CD14-positive monocyte (primary cell): ENCODE results near the gene ATRN. TPM values are rescaled to one million over a fixed set of nuclear protein-coding genes. Genes with fewer than 3 reads are reported as not detected.

ENCODE experiments used
- DNase-seq, 3 donors: peaks; one replicate each; pipeline ENCODE4 v3.0.0-alpha.2; 2011 to 2022
- H2AFZ ChIP-seq: 2 replicates; pipeline ENCODE4 v1.6.0; 2012; ENCODE audit warnings: mild to moderate bottlenecking, low read depth, low read length, inconsistent platforms; ENCODE audit not compliant: insufficient read depth, poor library complexity, severe bottlenecking
- H3K27ac ChIP-seq, 2 donors: 1 replicate in 1 of 2; 2 replicates in 1 of 2; pipeline ENCODE4 v1.5.1; 2012 to 2013; ENCODE audit warnings: low read length in 2 of 2, control low read depth in 1 of 2, inconsistent platforms in 1 of 2, low read depth in 1 of 2, mild to moderate bottlenecking in 1 of 2
- H3K27me3 ChIP-seq, 2 donors: one replicate each; pipeline versions ENCODE4 v1.6.0 to v1.6.1; 2011 to 2013; ENCODE audit warnings: low read length in 2 of 2; ENCODE audit not compliant: control insufficient read depth in 2 of 2, insufficient read depth in 2 of 2
- H3K36me3 ChIP-seq, 2 donors: replicated peaks in 1 of 2; 1 replicate in 1 of 2; 2 replicates in 1 of 2; pipeline versions ENCODE4 v1.5.1 to v1.6.1; 2012 to 2013; ENCODE audit warnings: low read length in 2 of 2, control low read depth in 1 of 2, inconsistent platforms in 1 of 2, mild to moderate bottlenecking in 1 of 2; ENCODE audit not compliant: insufficient read depth in 2 of 2, control insufficient read depth in 1 of 2
- H3K4me1 ChIP-seq, 2 donors: 1 replicate in 1 of 2; 2 replicates in 1 of 2; pipeline versions ENCODE4 v1.5.1 to v1.6.1; 2012 to 2013; ENCODE audit warnings: low read length in 2 of 2, control low read depth in 1 of 2, inconsistent platforms in 1 of 2, mild to moderate bottlenecking in 1 of 2, moderate library complexity in 1 of 2; ENCODE audit not compliant: insufficient read depth in 2 of 2, control insufficient read depth in 1 of 2
- H3K4me2 ChIP-seq: replicated peaks from 2 replicates; pipeline ENCODE3; 2012; ENCODE audit warnings: low read length, moderate library complexity, mild to moderate bottlenecking; ENCODE audit not compliant: poor library complexity, severe bottlenecking; ENCODE audit errors: extremely low read depth
- H3K4me3 ChIP-seq, 3 experiments: fragments of 200-600 bp in 1 of 3; sonication (generic) in 1 of 3; replicated peaks in 1 of 3; 1 replicate in 2 of 3; 2 replicates in 1 of 3; pipeline ENCODE4 v1.5.1; 2011 to 2013; ENCODE audit warnings: low read length in 3 of 3, mild to moderate bottlenecking in 3 of 3, control low read depth in 2 of 3, low read depth in 2 of 3, inconsistent platforms in 1 of 3, moderate library complexity in 1 of 3
- H3K79me2 ChIP-seq: 2 replicates; pipeline ENCODE4 v1.6.0; 2012; ENCODE audit warnings: mild to moderate bottlenecking, control low read depth, inconsistent platforms, low read length, moderate library complexity; ENCODE audit not compliant: insufficient read depth
- H3K9ac ChIP-seq: 2 replicates; pipeline ENCODE4 v1.6.0; 2017; ENCODE audit warnings: low read length, mild to moderate bottlenecking; ENCODE audit not compliant: insufficient read depth, poor library complexity, severe bottlenecking
- H3K9me3 ChIP-seq, 2 donors: replicated peaks in 1 of 2; 1 replicate in 1 of 2; 2 replicates in 1 of 2; pipeline versions ENCODE4 v1.5.1 to v1.6.1; 2012 to 2013; ENCODE audit warnings: low read length in 2 of 2, control low read depth in 1 of 2; ENCODE audit not compliant: control insufficient read depth in 1 of 2, insufficient read depth in 1 of 2
- H4K20me1 ChIP-seq: 2 replicates; pipeline ENCODE4 v1.6.0; 2012; ENCODE audit warnings: mild to moderate bottlenecking, low read length, control low read depth, moderate library complexity; ENCODE audit not compliant: insufficient read depth
- H3K27ac Mint-ChIP-seq, 7 donors: one replicate each; pipeline ENCODE4 v1.8.0; 2020; ENCODE audit warnings: mild to moderate bottlenecking in 7 of 7, mixed read lengths in 7 of 7, moderate library complexity in 6 of 7, inconsistent platforms in 2 of 7
- H3K27me3 Mint-ChIP-seq, 3 donors: one replicate each; pipeline ENCODE4 v1.8.0; 2021 to 2022; ENCODE audit warnings: low read depth in 3 of 3, mild to moderate bottlenecking in 3 of 3, mixed read lengths in 3 of 3, moderate library complexity in 3 of 3, inconsistent platforms in 1 of 3
- H3K36me3 Mint-ChIP-seq, 2 donors: one replicate each; pipeline ENCODE4 v1.8.0; 2020; ENCODE audit warnings: mixed read lengths in 2 of 2, inconsistent platforms in 1 of 2, mild to moderate bottlenecking in 1 of 2
- H3K4me1 Mint-ChIP-seq: one replicate; pipeline ENCODE4 v1.8.0; 2020; ENCODE audit warnings: mild to moderate bottlenecking, mixed read lengths
- H3K4me3 Mint-ChIP-seq, 2 donors: one replicate each; pipeline ENCODE4 v1.8.0; 2020; ENCODE audit warnings: mild to moderate bottlenecking in 2 of 2, mixed read lengths in 2 of 2, moderate library complexity in 1 of 2
- H3K9me3 Mint-ChIP-seq, 7 donors: one replicate each; pipeline ENCODE4 v1.8.0; 2020 to 2022; ENCODE audit warnings: mixed read lengths in 7 of 7, mild to moderate bottlenecking in 6 of 7, moderate library complexity in 6 of 7, inconsistent platforms in 2 of 7
- WGBS: methylation state at CpG from one replicate; pipeline ENCODE4 v1.1.5; 2013; ENCODE audit warnings: missing lambda C conversion rate; ENCODE audit not compliant: insufficient coverage; 5-methylcytosine and 5-hydroxymethylcytosine counted together
- intact Hi-C, 2 donors: fragments of 100-400 bp; cut with micrococcal nuclease; formaldehyde crosslinking; loops; one replicate each; pipeline versions ENCODE4 v1.15.0 to v1.15.1; 2023
- polyA plus RNA-seq, 3 donors: library from polyadenylated mRNA; depleted of rRNA in 1 of 3; unstranded in 2 of 3; stranded (reverse) in 1 of 3; fragments of 300-500 nt in 2 of 3; fragments of >200 nt in 1 of 3; fragmentation: Illumina TruSeq in 2 of 3; gene quantifications; 1 replicate in 2 of 3; 2 replicates in 1 of 3; pipeline ENCODE4 v1.2.3, GENCODE V29; 2012 to 2021
- TF ChIP-seq, protein P1 (sequence below): fragments of 200-600 bp; IDR thresholded peaks from one replicate; pipeline ENCODE4 v1.8.0; 2022; ENCODE audit warnings: antibody characterized with exemption, mild to moderate bottlenecking

ATRN gene
- polyA plus RNA-seq, 3 donors = 10.2 to 17.4 (median 11.5) TPM

DNA sequence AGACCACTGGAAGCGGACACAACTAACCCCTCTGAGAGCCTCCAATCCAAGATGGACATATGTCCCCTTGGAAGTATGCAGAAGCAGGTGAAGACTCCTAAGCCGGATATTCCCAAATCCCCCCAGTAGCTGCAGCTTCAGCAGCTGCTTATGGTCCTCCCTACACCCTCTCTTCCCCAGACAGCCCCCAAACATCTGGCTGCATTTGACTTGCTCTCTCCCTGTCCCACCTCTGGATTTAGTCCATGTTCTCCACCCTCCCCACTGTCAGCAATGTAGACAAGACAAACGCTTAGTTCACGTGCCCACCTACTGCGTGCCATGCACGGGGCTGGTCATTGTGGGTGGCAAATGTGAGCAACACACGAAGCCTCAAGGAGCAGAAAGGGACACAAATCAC, 215.6 kb downstream of the ATRN start:
- H3K4me2 ChIP-seq = no peak overlapping the region
- H3K4me1 ChIP-seq = peaks cover 7 to 9% of the 10 kb centered on the region in 2 donors

DNA sequence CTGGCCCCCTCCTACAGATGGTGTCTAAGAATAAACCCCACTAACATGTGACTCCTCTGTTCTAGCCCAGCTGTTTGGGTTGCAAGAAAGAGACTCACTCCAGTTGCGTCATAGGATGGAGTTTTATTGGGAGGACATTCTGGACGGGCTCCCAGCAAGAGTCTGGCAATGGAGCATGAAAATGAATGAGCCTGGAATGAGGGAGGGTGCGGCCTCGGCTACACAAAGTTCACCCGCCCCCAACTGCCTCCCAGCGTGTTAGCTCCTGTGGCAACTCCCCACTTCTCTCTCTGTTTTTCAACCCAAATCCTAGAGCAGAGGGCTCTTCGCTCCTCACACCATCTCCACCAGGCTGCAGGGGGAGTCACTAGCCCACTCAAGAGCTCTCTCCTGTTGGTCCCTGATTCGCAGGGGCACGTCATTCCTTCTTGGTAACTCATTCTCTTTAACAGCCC, 216.1 kb downstream of the ATRN start:
- Mint-ChIP-seq H3K9me3 (peaks cover 0 to 6% (median 2%) of the 10 kb centered on the region in 7 donors), H3K27ac (peak overlapping the region in 1 of 7 donors; percentile 22), H3K27me3 (peaks cover 30 to 46% (median 31%) of the 10 kb centered on the region in 3 donors), H3K4me1 (peaks cover 7% of the 10 kb centered on the region), H3K4me3 (no peak overlapping the region), H3K36me3 (no peaks in the 10 kb centered on the region)
- Histone ChIP-seq H3K27ac (no peak overlapping the region), H3K27me3 (peaks cover 7 to 34% of the 10 kb centered on the region in 2 donors), H3K4me2 (no peak overlapping the region), H3K79me2 (no peaks in the 10 kb centered on the region), H3K4me3 (no peak overlapping the region), H4K20me1 (no peaks in the 10 kb centered on the region), H3K36me3 (no peaks in the 10 kb centered on the region), H3K9ac (no peak overlapping the region), H2AFZ (no peak overlapping the region), H3K9me3 (no peaks in the 10 kb centered on the region), H3K4me1 (peaks cover 3 to 5% of the 10 kb centered on the region in 2 donors)
- DNase-seq = no peak
- TF ChIP-seq, protein P1, sequence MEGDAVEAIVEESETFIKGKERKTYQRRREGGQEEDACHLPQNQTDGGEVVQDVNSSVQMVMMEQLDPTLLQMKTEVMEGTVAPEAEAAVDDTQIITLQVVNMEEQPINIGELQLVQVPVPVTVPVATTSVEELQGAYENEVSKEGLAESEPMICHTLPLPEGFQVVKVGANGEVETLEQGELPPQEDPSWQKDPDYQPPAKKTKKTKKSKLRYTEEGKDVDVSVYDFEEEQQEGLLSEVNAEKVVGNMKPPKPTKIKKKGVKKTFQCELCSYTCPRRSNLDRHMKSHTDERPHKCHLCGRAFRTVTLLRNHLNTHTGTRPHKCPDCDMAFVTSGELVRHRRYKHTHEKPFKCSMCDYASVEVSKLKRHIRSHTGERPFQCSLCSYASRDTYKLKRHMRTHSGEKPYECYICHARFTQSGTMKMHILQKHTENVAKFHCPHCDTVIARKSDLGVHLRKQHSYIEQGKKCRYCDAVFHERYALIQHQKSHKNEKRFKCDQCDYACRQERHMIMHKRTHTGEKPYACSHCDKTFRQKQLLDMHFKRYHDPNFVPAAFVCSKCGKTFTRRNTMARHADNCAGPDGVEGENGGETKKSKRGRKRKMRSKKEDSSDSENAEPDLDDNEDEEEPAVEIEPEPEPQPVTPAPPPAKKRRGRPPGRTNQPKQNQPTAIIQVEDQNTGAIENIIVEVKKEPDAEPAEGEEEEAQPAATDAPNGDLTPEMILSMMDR = no peak
- intact Hi-C loops = no loop called here
- 79% methylated on average over 4 of the region's 9 CpGs for WGBS

More for the DNA sequence above, 215.6 kb downstream of the ATRN start:
- Histone ChIP-seq H3K27me3 (peaks cover 10 to 38% of the 10 kb centered on the region in 2 donors), H3K9me3 (no peaks in the 10 kb centered on the region), H3K79me2 (no peaks in the 10 kb centered on the region), H3K9ac (no peak overlapping the region), H3K36me3 (no peaks in the 10 kb centered on the region), H2AFZ (no peak overlapping the region), H3K4me3 (no peak overlapping the region), H4K20me1 (no peaks in the 10 kb centered on the region), H3K27ac (no peak overlapping the region)
- H3K27ac Mint-ChIP-seq = no peak overlapping the region
- H3K9me3 Mint-ChIP-seq = peaks cover 0 to 6% (median 2%) of the 10 kb centered on the region in 7 donors
- no peaks in the 10 kb centered on the region for H3K36me3 Mint-ChIP-seq
- H3K4me1 Mint-ChIP-seq = peaks cover 11% of the 10 kb centered on the region
- TF ChIP-seq, protein P1 = no peak
- peaks cover 34 to 51% (median 35%) of the 10 kb centered on the region in 3 donors for H3K27me3 Mint-ChIP-seq
- 94% methylated on average over 6 of the region's 7 CpGs for WGBS
- intact Hi-C loops = no loop called here
- H3K4me3 Mint-ChIP-seq = no peak overlapping the region
- no peak for DNase-seq
